Measurements from ENCODE around the gene LENEP. TPM values are rescaled to one million over a fixed set of nuclear protein-coding genes. Genes with fewer than 3 reads are reported as not detected.
A peak's percentile ranks its signal among the peaks of the same experiment; 100 is the strongest.

Gene LENEP
- total RNA-seq, 1 donor from 2014 or later: not detected

DNA sequence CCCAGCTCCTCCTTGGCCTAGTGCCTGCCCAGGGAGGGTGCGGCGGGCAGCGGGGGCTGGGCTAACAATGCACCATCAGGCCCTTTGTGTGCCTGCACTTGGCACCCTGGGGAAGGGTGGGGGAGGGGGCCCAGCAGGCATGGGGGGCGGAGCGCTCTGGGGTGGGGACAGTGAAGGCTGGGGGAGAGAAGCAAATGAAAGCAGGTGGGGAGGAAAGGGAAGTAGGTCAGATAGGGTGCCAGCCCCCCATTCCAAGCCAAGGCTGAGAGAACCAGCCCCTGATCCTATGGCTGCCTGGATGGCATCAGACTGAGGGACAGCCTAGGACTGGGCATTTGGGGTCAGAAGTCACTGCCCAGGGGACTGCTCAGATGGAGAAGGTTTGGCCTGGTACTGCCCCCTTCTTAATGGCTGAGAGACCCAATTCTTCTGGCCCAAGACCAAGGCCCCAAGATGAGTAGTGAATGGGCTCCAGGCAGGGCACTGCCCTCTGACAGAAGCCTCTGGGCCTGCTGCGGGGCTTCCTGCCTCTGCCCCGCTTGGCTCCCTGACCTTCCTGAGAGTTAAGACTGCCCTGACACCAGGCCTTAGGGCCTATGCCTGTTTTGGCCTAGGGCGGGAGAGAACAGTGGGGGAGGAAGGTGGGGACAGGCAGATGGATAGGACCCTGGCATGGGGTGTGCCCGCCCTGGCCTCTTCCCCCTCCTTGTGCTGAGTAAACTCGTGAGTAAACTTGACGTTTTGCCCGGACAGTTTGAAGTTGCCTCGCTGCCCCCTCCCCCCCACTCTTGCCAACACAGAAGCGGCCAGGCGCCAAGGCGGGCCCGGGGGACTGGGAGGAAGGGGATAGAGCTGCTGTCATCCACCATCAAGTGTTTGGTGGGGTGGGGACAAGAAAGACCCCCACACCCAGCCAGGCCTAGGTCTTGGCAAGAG, 12.0 kb downstream of the LENEP start:
- intact Hi-C loops (cut with DNase I): no loop called here
- Histone ChIP-seq H3K4me3 (peak overlapping the region; percentile 84 to 85), H3K27me3 (no peaks in the 10 kb centered on the region), H3K36me3 (no peaks in the 10 kb centered on the region), H3K27ac (peak overlapping the region; percentile 99), H3K9me3 (no peaks in the 10 kb centered on the region), H3K4me1 (peaks cover 68% of the 10 kb centered on the region)
- DNase-seq (ENCODE audit: extremely low spot score in 2 of 2): no peak
- TF ChIP-seq, protein P1, sequence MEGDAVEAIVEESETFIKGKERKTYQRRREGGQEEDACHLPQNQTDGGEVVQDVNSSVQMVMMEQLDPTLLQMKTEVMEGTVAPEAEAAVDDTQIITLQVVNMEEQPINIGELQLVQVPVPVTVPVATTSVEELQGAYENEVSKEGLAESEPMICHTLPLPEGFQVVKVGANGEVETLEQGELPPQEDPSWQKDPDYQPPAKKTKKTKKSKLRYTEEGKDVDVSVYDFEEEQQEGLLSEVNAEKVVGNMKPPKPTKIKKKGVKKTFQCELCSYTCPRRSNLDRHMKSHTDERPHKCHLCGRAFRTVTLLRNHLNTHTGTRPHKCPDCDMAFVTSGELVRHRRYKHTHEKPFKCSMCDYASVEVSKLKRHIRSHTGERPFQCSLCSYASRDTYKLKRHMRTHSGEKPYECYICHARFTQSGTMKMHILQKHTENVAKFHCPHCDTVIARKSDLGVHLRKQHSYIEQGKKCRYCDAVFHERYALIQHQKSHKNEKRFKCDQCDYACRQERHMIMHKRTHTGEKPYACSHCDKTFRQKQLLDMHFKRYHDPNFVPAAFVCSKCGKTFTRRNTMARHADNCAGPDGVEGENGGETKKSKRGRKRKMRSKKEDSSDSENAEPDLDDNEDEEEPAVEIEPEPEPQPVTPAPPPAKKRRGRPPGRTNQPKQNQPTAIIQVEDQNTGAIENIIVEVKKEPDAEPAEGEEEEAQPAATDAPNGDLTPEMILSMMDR (IDR thresholded peaks at IDR 0.05): no peak
- TF ChIP-seq POLR2AphosphoS5 (IDR thresholded peaks at IDR 0.05; ENCODE audit: insufficient read depth in 1 of 2, low read depth in 1 of 2): peak in 1 of 2 donors; percentile 55

DNA sequence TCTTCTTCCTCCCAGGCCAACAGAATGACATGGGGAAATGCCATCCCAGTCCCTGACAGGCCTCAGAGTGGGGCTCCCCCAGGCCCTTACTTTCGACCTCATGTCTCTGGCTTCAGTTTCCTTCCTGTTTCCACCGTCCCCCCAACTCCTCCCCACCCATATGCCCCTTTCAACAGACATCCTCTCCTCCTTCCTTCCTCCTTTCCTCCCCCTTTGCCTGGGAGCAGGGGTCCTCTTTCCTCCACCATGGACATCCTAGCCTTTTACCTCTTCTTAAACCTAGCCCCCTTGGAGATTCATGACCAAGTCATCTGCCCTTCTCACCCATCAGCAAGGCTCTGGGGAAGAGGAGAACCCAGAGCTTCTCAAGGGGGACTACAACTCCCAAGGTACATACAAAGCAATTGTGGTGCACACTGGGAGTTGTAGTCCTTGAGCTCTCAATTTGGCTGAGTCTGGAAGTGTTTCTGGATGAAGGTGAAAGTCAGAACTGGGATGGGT, 13.3 kb downstream of the LENEP start:
- intact Hi-C loops (cut with DNase I): no loop called here
- no peak for TF ChIP-seq POLR2AphosphoS5 (IDR thresholded peaks at IDR 0.05; ENCODE audit: insufficient read depth in 1 of 2, low read depth in 1 of 2)
- no peak for TF ChIP-seq POLR2A (IDR thresholded peaks at IDR 0.05)
- TF ChIP-seq, protein P1 (IDR thresholded peaks at IDR 0.05): no peak
- H3K27ac ChIP-seq: peak overlapping the region; percentile 99
- no peaks in the 10 kb centered on the region for H3K9me3 ChIP-seq
- peaks cover 80% of the 10 kb centered on the region for H3K4me1 ChIP-seq
- H3K36me3 ChIP-seq: no peaks in the 10 kb centered on the region
- H3K27me3 ChIP-seq: no peaks in the 10 kb centered on the region
- H3K4me3 ChIP-seq: no peak overlapping the region
- no peak for DNase-seq (ENCODE audit: extremely low spot score in 2 of 2)

DNA sequence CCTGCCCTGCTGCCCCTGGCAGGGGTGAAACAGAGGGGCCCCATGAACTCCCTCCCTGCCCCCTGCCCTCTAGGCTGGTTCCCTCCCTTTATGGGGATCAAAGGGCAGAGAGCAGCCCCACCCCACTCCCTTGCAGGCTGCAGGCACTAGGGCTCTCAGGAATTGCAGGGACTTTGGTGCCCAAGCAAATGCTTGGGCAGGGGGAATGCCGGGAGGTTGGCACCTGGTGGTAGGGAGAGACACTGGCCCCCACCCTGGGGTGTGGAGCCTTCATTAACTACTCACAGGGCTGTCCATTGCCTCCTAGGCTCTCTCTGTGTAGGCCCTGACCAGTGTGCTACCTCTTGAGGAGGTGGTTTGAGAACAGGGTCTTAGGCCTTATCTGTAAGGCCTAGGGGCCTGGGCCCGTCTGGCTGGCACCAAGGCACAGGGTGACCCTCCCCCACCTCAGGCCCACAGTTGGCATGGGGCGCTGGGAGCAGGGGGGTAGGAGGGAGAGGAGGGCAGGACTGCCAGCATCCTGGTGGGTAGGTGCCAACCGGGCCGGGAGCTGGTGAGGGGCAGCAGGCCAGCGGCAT, 14.0 kb downstream of the LENEP start:
- intact Hi-C loops (cut with DNase I): no loop called here

DNA sequence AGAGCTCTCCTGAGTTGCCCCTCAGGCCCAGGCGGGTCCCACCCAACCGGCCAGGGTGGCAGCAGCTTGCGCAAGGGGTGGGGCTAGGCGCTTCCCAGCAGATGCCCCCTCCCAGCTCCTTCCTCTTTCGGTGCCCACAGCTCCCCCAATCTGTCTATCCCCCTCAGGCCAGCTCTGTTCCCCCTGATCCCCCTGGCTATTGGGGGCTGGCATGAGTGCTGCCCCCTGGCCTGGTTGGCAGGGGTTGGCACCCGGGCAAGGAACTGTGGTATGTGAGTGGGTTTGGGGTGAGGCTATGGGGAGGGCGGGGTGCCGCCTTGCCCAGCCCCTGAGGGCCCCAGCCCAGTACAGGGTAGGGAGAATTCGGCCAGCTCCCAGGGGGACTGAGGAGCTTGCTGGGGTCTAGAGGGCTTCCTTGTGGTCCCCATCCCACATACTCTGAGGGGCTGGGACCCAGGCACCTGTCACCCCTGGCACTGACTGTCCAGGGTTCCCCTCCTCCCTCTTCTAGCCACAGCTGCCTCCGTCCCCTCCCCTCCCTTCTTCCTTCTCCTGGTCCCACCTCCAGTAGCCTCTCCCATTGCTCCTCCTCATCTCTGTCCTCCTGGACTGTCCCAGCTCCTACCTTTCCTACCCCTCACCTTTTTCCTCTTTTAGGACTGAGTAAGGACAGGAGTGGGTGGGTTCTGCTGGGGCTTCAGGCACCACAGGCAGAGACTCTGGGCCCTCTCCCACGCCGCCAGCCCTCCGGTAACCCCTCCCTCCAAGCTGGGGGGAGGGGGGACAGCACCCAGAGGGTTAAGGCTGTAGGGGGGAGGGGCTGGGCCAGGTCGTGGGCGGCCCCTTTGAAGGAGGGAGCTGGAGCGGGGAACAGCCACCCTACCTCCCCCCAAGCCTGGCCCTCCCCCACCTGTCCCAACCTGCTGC, 14.9 kb downstream of the LENEP start:
- peak overlapping the region; percentile 99 for H3K27ac ChIP-seq
- peak overlapping the region; percentile 29 to 42 for H3K4me3 ChIP-seq
- no peaks in the 10 kb centered on the region for H3K27me3 ChIP-seq
- peaks cover 96% of the 10 kb centered on the region for H3K4me1 ChIP-seq
- intact Hi-C loops (cut with DNase I): no loop called here
- TF ChIP-seq, protein P1 (IDR thresholded peaks at IDR 0.05): no peak
- TF ChIP-seq POLR2AphosphoS5 (IDR thresholded peaks at IDR 0.05; ENCODE audit: insufficient read depth in 1 of 2, low read depth in 1 of 2): peak in 1 of 2 donors; percentile 28
- H3K36me3 ChIP-seq: no peaks in the 10 kb centered on the region
- no peaks in the 10 kb centered on the region for H3K9me3 ChIP-seq
- no peak for DNase-seq (ENCODE audit: extremely low spot score in 2 of 2)

More for the DNA sequence above, 14.0 kb downstream of the LENEP start:
- Histone ChIP-seq H3K4me3 (peak overlapping the region in 1 of 2 donors; percentile 42), H3K27ac (peak overlapping the region; percentile 99), H3K27me3 (no peaks in the 10 kb centered on the region), H3K36me3 (no peaks in the 10 kb centered on the region), H3K4me1 (peaks cover 87% of the 10 kb centered on the region), H3K9me3 (no peaks in the 10 kb centered on the region)
- no peak for TF ChIP-seq POLR2AphosphoS5 (IDR thresholded peaks at IDR 0.05; ENCODE audit: insufficient read depth in 1 of 2, low read depth in 1 of 2)
- TF ChIP-seq, protein P1 (IDR thresholded peaks at IDR 0.05): no peak
- TF ChIP-seq POLR2A (IDR thresholded peaks at IDR 0.05): no peak
- DNase-seq (ENCODE audit: extremely low spot score in 2 of 2): no peak

All from vagina (tissue), 2 donors.